OCI-LY7 (cell line): ENCODE results near the gene HSBP1L1. TPM values are rescaled to one million over a fixed set of nuclear protein-coding genes. Genes with fewer than 3 reads are reported as not detected.
A peak's percentile ranks its signal among the peaks of the same experiment; 100 is the strongest.

Experiments
- BruUV-seq: library from RNA; stranded (reverse); fragments of 400-500 nt; replicated peaks from 2 replicates; lab custom pipeline; 2021; lab: Mats Ljungman, UMichigan
- CTCF ChIA-PET: fragments of 300-600 bp; sonication (Branson Sonifier 250); formaldehyde crosslinking; loops from one replicate; lab custom pipeline; 2022; ENCODE audit warnings: antibody characterized with exemption; ENCODE audit not compliant: unreplicated experiment; lab: Charles Lee
- POLR2A ChIA-PET: fragments of 300-600 bp; sonication (Branson Sonifier 250); formaldehyde crosslinking; loops from one replicate; lab custom pipeline; 2022; ENCODE audit warnings: antibody characterized with exemption; lab: Charles Lee
- DNase-seq: peaks from one replicate; pipeline ENCODE4 v3.0.0-alpha.2; 2015; ENCODE audit warnings: low spot score
- H2AFZ ChIP-seq: fragments of 200-600 bp; sonication (generic), shearing (Covaris generic); 2 replicates; pipeline ENCODE4 v1.6.1; 2014; ENCODE audit warnings: mild to moderate bottlenecking, antibody characterized with exemption, low read length, moderate library complexity
- H3K27ac ChIP-seq: fragments of 200-600 bp; sonication (generic); 2 replicates; pipeline ENCODE4 v1.5.1; 2014; ENCODE audit warnings: mixed run types, low read depth, mild to moderate bottlenecking, moderate library complexity, low read length, inconsistent platforms; ENCODE audit not compliant: poor library complexity, severe bottlenecking
- H3K36me3 ChIP-seq: fragments of 200-600 bp; sonication (generic); 2 replicates; pipeline ENCODE4 v1.6.1; 2014; ENCODE audit warnings: mild to moderate bottlenecking, antibody characterized with exemption, low read length, moderate library complexity, mixed read lengths; ENCODE audit not compliant: insufficient read depth
- H3K4me1 ChIP-seq: fragments of 200-600 bp; sonication (generic); 2 replicates; pipeline ENCODE4 v1.5.1; 2014; ENCODE audit warnings: mild to moderate bottlenecking, low read length; ENCODE audit not compliant: insufficient read depth, poor library complexity, severe bottlenecking
- H3K4me2 ChIP-seq: fragments of 200-600 bp; sonication (generic); 2 replicates; pipeline ENCODE4 v1.6.1; 2014; ENCODE audit warnings: mild to moderate bottlenecking, low read length
- H3K4me3 ChIP-seq: fragments of 200-600 bp; sonication (generic); 2 replicates; pipeline ENCODE4 v1.5.1; 2014; ENCODE audit warnings: mild to moderate bottlenecking, low read depth, low read length; ENCODE audit not compliant: poor library complexity, severe bottlenecking
- H3K79me2 ChIP-seq: fragments of 200-600 bp; sonication (generic); 2 replicates; pipeline ENCODE4 v1.6.1; 2016; ENCODE audit warnings: low read depth, mild to moderate bottlenecking, low read length, moderate library complexity, mixed read lengths; ENCODE audit not compliant: insufficient read depth
- H3K9me2 ChIP-seq: fragments of 200-600 bp; sonication (generic); 2 replicates; pipeline ENCODE4 v1.6.1; 2016; ENCODE audit warnings: mild to moderate bottlenecking, low read length, mixed read lengths; ENCODE audit not compliant: insufficient read depth
- H3K9me3 ChIP-seq: fragments of 200-600 bp; sonication (generic); 2 replicates; pipeline ENCODE4 v1.6.1; 2014; ENCODE audit warnings: mild to moderate bottlenecking, mixed run types, low read length, mixed read lengths
- H4K20me1 ChIP-seq: fragments of 200-600 bp; sonication (generic); 2 replicates; pipeline ENCODE4 v1.6.1; 2014; ENCODE audit warnings: mild to moderate bottlenecking, antibody characterized with exemption, low read length, moderate library complexity, mixed read lengths; ENCODE audit not compliant: insufficient read depth
- CTCF ChIP-seq: fragments of 200-600 bp; sonication (generic); conservative IDR thresholded peaks from 2 replicates; pipeline ENCODE4 v1.5.1; 2014; ENCODE audit warnings: mild to moderate bottlenecking, antibody characterized with exemption, low read length, moderate library complexity, mixed read lengths
- EZH2phosphoT487 ChIP-seq: fragments of 200-600 bp; sonication (generic); IDR thresholded peaks from 2 replicates; pipeline ENCODE4 v1.6.1; 2018; ENCODE audit warnings: low read depth, borderline replicate concordance, mild to moderate bottlenecking, mixed run types, antibody characterized with exemption, low read length, moderate library complexity, mixed read lengths
- intact Hi-C: fragments of 100-400 bp; cut with micrococcal nuclease; formaldehyde crosslinking; loops from one replicate; pipeline ENCODE4 v1.10.0; 2022; ENCODE audit not compliant: unreplicated experiment
- total RNA-seq, 2 experiments: library from RNA; depleted of rRNA in 1 of 2; stranded (reverse); fragments of >200 nt in 1 of 2; shearing (Covaris generic) in 1 of 2; gene quantifications; 2 replicates each; pipeline ENCODE4 v1.2.3, GENCODE V29; 2014 to 2022

HSBP1L1 gene
- total RNA-seq, 2 experiments from 2014 or later = not detected

- TF ChIP-seq EZH2phosphoT487 = no peak
- no peak for TF ChIP-seq CTCF
- Histone ChIP-seq H2AFZ (no peak overlapping the region), H4K20me1 (peaks cover 23% of the 10 kb centered on the region), H3K27ac (peak overlapping the region; percentile 78), H3K79me2 (peaks cover 57% of the 10 kb centered on the region), H3K4me2 (peak overlapping the region; percentile 87), H3K4me1 (peaks cover 12% of the 10 kb centered on the region), H3K9me2 (no peaks in the 10 kb centered on the region), H3K36me3 (peaks cover 46% of the 10 kb centered on the region), H3K4me3 (peak overlapping the region; percentile 98), H3K9me3 (no peaks in the 10 kb centered on the region)
- ChIA-PET POLR2A (interaction anchor here (0.8 to 1.0 kb wide), 2 partner anchors 11 to 130 kb away, joined by 3 to 4 read pairs; no protein-coding TSS in a partner anchor), CTCF (no interaction called here)
- no TSS peak for BruUV-seq
- intact Hi-C loops = loop anchor here (1.0 kb wide), 1 partner anchor 38 kb away; no protein-coding TSS in a partner anchor
- no peak for DNase-seq
Measured at GRCh38 chr18:79987566-79987965, 23.1 kb downstream of the HSBP1L1 start.

DNA sequence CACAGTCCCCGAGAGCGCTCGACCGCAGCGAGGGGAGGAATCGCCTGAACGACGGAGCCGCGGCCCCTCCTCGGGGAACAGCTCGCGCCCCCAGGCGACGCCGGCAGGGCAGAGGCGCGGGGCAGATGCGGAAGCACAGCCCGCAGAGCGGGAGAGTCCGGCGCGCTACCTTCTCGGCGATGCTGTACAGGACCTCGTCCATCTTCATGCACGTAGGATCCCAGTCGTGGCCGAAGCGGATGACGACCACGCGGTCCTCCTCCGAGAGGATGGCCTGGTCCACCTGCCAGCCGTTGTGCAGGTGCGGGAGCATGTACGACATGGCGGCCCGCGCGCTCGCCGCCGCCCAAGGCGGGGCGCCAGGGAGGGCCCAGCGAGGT is 23.6 kb downstream of the HSBP1L1 start:
- peak overlapping the region; percentile 76; the same call in 1 of the 2 replicates for H2AFZ ChIP-seq

More for the DNA sequence above, 23.6 kb downstream of the HSBP1L1 start:
- BruUV-seq = no TSS peak
- POLR2A ChIA-PET = interaction anchor here (0.8 to 1.0 kb wide), 2 partner anchors 11 to 131 kb away, joined by 3 to 4 read pairs; no protein-coding TSS in a partner anchor
- TF ChIP-seq CTCF (peak; percentile 59), EZH2phosphoT487 (no peak)
- Histone ChIP-seq H3K4me2 (peak overlapping the region; percentile 87), H3K4me3 (peak overlapping the region; percentile 98), H3K4me1 (peaks cover 12% of the 10 kb centered on the region), H3K9me2 (no peaks in the 10 kb centered on the region), H3K27ac (peak overlapping the region; percentile 78), H3K9me3 (no peaks in the 10 kb centered on the region), H3K79me2 (peaks cover 52% of the 10 kb centered on the region), H3K36me3 (peaks cover 41% of the 10 kb centered on the region), H4K20me1 (peaks cover 23% of the 10 kb centered on the region)
- CTCF ChIA-PET = no interaction called here
- intact Hi-C loops = loop anchor here (1.0 to 2.0 kb wide), 2 partner anchors 45 to 309 kb away; partner anchors contain the start of gene CTDP1
- peak; percentile 69 for DNase-seq
